NCI-H748 treated with DMSO at 0.1 percent for 48 hours (cell line): ENCODE measurements around the gene SYNPR.

Source experiments
- DNase-seq: peaks from one replicate; lab custom pipeline; 2025; lab: John Stamatoyannopoulos, UW

The SYNPR gene

DNA sequence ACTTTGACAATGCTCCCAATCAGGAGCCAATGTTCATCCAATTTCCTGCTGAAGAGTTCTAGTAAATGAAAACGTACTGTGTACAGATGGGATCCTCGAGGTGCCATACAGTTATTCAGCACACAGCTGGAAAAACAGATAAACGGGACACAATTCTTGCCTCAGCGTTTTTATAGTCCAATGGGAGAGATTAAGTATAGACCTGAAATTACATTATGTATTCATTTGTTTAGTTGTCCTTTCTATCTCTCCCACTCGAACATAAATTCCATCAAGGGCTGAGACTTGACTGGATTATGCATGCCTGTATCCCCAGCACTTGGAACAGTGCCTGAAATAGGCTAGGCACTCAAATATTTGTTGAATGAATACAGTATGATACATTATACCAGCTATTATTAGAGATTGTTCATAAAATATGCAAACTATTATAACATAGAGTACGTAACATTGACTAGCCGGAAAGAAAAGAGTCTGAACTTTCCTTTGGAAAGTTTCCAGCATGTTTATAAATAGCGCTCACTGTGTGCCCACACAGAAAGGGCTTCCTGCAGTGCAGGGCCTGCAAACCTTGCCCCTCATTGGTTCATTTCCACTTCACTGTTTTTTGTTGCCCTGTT lies 346.9 kb downstream of the SYNPR start:
- peak; percentile 41 for DNase-seq

DNA sequence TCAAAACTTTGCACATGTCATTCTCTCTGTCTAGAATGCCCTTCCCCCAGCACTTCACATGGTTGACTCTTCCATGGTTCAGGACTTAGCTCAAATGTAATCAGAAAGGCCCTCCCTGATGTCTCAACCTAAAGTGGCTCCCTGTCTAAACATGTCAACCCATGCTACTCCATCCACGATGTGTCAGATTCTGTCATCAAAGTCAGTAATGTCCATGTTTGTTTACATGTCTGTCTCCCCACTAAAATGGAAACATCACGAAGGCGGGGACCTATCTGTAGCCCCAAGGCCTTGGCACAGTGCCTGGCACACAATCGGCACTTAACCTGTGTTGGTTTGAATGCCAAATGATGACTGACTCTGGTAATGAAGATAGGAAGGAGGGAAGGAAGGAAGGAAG lies 353.6 kb downstream of the SYNPR start:
- DNase-seq: no peak

GRCh38 chr3:63635186-63635585 lies 357.1 kb downstream of the SYNPR start:
- no peak for DNase-seq

- DNase-seq: no peak
These were observed 361.7 kb downstream of the SYNPR start for GRCh38 chr3:63639806-63640205.

DNA sequence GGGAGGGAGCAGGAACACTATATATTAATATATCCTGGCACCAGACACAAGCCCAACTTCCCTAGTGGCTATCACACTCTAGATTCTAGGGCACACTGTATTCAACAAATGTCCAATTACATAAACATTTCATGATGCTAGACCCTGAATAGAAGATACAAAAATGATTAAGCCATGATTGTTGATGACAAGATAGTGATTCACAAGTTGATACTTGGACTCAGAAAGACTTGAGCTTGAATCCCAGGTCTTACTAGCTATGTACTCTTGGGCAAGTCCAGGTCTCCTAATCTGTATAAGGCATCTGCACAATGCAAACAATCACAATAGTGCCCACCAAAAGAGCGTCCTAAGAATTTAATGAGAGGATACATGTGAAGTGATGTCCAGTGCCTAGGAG lies 364.4 kb downstream of the SYNPR start:
- no peak for DNase-seq

DNA sequence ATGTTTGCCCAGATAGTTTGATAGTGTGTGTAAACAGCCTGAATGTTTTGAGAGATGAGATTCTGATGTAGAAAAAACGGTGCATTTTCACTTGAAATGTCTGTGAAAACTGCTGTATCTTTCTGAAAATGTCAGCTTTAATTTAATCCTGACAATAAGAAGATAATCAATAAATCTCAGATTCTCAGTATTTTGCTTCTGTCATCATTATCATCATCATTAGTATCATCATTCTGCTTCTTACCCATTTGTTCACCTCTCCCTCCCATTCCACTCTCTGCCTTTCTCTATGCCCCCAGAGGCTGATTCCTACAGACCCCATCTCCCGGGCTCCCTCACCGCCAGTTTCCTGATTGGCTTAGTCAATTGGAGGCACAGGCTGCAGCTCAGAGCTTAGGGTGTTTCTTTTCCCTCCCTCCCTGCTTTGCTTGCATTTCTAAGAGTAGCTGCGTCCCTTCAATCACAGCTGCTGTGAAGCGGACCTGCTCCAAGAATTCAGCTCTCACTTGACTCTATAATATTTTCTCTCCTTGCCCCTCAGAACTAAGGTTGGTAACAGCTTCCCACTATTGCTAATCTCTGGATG lies 366.2 kb downstream of the SYNPR start:
- DNase-seq: no peak

- peak; percentile 17 for DNase-seq
These were observed 367.0 kb downstream of the SYNPR start for GRCh38 chr3:63644928-63645781.

GRCh38 chr3:63652066-63652725 lies 374.1 kb downstream of the SYNPR start, which contains the start of gene SNTN:
TSS of gene SNTN (plus strand) at chr3:63652675. CDS start at chr3:63652688, 13 bp downstream.
- DNase-seq: no peak

- DNase-seq: no peak
These were observed 376.1 kb downstream of the SYNPR start for GRCh38 chr3:63654211-63654610.

- no peak for DNase-seq
These were observed 376.8 kb downstream of the SYNPR start for GRCh38 chr3:63654931-63655330.

DNA sequence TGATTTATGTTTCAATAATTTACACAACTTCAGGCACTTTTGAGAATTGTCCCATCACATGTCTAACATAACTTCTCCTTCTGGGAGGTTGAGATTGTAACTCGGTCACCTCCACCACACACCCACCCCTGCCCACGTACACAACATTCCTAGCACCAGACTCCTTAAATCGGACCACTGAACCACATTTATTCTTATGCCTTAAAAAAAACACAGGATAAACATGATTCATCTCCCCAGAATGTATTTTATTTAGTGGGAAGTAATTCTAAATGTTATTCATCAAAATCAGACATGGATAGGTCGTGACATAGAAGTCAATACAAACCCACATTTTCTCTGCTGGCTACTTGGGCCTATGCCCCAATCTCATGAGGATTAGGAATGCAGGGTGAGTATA lies 377.4 kb downstream of the SYNPR start:
- DNase-seq: no peak

GRCh38 chr3:63656786-63657185 lies 378.7 kb downstream of the SYNPR start:
- no peak for DNase-seq

GRCh38 chr3:63661242-63661641 lies 383.1 kb downstream of the SYNPR start:
- no peak for DNase-seq

DNA sequence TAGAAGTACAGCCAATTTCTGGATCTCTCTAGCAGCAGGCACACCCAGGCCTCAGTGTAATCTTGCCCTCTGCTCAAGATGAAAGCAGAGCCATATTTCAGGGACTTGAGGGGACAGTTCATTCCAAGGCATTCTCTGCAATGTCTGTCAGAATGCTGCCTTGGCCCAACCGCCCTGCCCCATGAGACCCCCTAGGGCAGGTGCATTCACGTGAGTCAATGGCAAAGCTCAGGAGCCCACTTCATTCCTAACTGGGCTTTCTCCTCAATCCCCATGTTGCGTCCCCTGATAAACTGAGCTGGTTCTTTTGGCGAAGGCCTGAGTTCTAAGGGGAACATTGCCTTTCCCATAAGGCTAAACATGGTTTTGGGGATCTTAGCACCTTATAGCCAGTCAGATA lies 383.9 kb downstream of the SYNPR start:
- DNase-seq: no peak

DNA sequence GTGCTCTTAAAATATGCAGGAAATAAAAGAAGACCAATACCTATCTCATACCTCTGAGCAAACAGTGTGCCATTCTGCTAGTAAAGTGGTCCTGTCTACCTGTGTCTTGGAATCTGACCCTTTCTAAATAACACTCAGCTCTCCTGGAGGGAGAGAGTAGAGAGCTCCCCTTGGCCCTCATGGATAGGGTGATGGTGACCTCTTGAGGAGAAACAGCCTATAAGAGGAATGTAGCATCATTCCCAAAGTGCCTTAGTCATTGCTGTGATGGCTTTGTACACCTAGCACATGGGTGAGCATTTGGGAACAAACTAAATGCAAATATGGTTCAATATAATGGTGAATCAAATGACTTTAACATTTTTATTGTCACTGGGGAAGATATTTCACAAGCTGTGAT lies 384.4 kb downstream of the SYNPR start:
- DNase-seq: no peak
